Coronary artery (tissue), 2 donors: ENCODE data around the gene RUFY4.
A peak's percentile ranks its signal among the peaks of the same experiment; 100 is the strongest.

ENCODE experiments used
- DNase-seq: peaks from one replicate; pipeline ENCODE4 v3.0.0-alpha.2; 2017; ENCODE audit warnings: low spot score
- H3K27ac ChIP-seq, 2 donors: fragments of 200-600 bp; sonication (generic); one replicate each; pipeline ENCODE4 v1.5.1; 2016 to 2019
- H3K4me3 ChIP-seq: fragments of 200-600 bp; sonication (generic); 2 replicates; pipeline ENCODE4 v1.5.1; 2016; ENCODE audit warnings: mild to moderate bottlenecking, moderate library complexity
- TF ChIP-seq, protein P1 (sequence below): fragments of 200-600 bp; sonication (generic); IDR thresholded peaks from one replicate; pipeline ENCODE4 v1.5.1; 2019; ENCODE audit warnings: antibody characterized with exemption

Gene RUFY4

DNA sequence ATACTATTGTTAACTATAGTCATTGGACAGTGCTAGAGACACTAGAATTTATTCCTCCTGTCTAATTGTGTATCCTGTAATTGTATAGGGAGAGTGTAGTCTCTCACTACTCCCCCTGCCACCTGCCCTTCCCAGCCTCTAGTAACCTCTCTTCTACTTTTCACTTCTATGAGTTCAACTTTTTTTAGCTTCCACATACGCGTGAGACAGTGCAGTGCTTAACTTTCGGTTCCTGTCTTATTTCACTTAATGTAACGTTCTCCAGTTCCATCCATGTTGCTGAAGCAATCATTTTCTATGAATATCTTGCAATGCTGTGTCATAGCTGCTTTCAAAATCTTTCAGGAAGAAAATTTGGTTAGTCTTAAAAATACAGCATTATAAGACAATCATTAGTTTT lies 22.8 kb upstream of the RUFY4 start:
- H3K27ac ChIP-seq: peak overlapping the region in 1 of 2 donors; percentile 38

DNA sequence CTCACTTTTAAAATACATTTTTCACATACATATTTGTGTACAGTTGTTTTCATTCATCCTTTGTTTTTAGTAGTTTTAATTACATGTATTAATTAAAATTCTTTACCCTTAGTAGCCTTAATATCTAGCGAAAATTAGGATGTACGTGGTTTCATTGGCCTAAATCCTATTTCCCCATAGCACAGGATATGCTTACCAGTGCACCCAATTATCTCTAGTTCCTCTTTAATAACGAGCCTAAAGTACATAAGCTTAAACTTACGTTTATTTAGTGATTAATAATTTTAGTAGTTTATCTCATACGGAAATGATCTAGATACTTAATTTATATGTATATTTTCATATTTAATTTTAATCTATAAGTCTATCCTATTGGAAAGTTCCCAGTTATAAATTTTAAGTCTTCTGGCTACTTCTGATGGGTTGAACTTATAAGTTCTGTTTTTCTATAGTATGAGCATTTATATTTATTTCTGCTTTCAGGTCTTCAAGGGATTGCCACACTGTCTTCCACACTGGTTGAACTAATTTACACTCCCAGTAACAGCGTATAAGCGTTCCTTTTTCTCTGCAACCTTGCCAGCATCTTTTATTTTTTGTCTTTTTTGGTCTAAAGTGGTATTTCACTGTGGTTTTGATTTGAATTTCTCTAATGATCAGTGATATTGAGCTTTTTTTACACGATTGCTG lies 21.4 kb upstream of the RUFY4 start:
- Histone ChIP-seq H3K4me3 (no peak overlapping the region), H3K27ac (no peak overlapping the region)
- DNase-seq: no peak
- TF ChIP-seq, protein P1, sequence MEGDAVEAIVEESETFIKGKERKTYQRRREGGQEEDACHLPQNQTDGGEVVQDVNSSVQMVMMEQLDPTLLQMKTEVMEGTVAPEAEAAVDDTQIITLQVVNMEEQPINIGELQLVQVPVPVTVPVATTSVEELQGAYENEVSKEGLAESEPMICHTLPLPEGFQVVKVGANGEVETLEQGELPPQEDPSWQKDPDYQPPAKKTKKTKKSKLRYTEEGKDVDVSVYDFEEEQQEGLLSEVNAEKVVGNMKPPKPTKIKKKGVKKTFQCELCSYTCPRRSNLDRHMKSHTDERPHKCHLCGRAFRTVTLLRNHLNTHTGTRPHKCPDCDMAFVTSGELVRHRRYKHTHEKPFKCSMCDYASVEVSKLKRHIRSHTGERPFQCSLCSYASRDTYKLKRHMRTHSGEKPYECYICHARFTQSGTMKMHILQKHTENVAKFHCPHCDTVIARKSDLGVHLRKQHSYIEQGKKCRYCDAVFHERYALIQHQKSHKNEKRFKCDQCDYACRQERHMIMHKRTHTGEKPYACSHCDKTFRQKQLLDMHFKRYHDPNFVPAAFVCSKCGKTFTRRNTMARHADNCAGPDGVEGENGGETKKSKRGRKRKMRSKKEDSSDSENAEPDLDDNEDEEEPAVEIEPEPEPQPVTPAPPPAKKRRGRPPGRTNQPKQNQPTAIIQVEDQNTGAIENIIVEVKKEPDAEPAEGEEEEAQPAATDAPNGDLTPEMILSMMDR: no peak

More for the DNA sequence above, 22.8 kb upstream of the RUFY4 start:
- no peak overlapping the region for H3K4me3 ChIP-seq
- TF ChIP-seq, protein P1: no peak
- no peak for DNase-seq

DNA sequence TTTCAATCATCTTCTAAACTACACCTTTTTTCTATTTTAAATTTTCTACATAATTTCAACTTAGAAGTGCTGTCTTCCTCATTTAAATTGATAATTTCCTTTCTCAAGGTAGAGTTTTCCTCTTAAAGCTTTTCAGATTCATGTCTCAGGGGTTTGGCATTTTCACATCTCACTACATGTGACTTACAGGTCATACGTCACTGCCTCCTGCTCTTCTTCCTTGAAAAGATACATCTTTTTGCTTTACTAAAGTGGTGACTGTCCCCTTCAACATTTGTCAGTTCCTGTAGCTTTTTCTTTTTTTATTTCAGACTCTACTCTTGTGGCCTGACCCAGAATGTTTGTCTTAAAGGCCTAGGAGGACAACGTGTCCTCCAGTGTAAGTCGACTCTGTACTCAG lies 17.1 kb upstream of the RUFY4 start:
- DNase-seq: no peak
- TF ChIP-seq, protein P1: no peak
- no peak overlapping the region for H3K27ac ChIP-seq
- no peak overlapping the region for H3K4me3 ChIP-seq

DNA sequence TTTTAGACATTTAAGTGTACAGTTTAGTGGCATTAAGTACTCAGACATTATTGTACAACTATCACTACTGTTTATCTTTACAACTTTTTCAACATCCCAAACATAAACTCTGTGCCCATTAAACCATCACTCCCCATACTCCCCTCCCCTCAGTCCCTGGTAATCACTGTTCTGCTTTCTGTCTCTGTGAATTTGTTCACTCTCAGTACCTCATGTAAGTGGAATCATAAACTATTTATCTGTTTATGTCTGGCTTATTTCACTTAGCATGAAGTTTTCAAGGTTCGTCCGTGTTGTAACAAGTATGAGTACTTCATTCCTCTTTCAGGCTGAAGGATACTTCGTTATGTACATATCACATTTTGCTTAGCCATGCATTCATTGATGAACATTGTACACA lies 9.8 kb upstream of the RUFY4 start:
- DNase-seq: no peak
- Histone ChIP-seq H3K27ac (no peak overlapping the region), H3K4me3 (no peak overlapping the region)
- TF ChIP-seq, protein P1: no peak

DNA sequence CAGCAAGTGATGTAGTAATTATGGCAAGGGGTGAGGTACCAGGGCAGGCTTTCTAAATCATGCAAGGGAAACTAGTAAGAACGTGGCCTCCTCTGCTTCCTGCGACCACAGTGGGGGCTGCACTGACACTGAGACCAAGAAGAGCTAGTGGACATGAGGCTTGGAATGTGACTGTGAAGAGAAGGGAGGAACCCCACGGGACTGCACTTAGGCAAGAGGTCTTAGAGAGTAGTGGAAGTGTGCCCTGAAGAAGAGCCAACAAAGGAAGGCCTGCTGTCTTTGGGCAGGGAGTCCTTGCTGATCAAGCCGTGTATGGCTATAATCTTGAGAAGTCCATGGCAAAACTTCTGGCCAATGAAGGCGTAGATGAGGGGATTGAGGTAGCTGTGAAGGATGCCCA lies 8.9 kb upstream of the RUFY4 start:
- H3K27ac ChIP-seq: no peak overlapping the region
- TF ChIP-seq, protein P1: no peak
- DNase-seq: no peak

DNA sequence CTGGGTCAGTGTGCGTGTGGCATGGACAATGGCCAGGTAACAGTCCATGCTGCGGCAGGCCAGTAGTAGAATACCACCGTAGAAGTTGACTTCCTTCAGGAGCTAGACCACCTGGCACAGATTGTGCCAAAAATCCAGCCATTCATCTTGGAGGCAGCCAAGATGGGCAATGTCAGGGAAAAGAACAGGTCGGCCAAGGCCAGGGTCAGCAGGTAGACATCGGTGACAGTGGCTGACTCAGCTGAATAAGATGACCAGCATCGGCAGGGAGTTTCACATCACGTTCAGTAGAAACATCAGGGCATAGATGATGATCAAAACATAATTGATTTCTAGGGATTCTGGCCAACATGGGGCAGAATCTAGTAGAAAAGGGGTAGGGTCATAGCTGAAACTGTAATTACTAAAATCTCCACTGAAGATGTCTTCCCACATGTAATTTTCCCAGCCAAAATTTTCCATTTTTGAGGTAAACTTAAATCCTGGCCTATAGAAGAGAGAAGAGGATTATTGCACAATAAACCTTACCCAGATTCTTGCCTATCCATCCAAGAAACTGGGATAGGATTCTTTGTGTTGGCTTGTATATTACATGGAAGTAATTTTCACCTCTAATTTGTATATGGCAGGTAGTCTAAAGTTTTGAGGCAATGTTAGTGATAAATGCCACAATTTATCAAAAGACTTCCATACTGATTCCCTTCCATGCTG lies 7.9 kb upstream of the RUFY4 start:
- TF ChIP-seq, protein P1: no peak
- no peak overlapping the region for H3K4me3 ChIP-seq
- no peak for DNase-seq
- no peak overlapping the region for H3K27ac ChIP-seq

More for the DNA sequence above, 8.9 kb upstream of the RUFY4 start:
- no peak overlapping the region for H3K4me3 ChIP-seq

DNA sequence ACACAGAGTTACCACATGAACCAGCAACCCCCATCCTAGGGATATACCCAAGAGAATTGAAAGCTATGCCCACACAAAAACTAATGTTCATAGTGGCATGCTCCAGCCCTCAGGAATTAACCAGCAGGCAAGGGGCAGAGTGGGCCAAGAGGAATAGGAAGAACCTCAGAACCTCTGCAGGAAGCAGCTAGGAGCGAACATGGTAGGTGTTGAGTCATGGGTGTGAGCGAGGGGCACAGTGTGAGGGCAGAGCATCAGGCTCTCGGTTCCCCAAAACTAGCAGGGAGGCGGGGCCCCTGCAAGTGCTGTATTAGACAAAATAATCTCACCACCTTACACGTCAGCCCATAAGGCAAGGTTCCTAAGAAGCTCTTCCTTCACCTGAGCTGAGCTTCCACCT lies 5.6 kb upstream of the RUFY4 start:
- H3K4me3 ChIP-seq: no peak overlapping the region
- TF ChIP-seq, protein P1: no peak
- no peak overlapping the region for H3K27ac ChIP-seq
- no peak for DNase-seq
